Ovary (tissue), 9 donors: ENCODE results near the gene STAT1. TPM values are rescaled to one million over a fixed set of nuclear protein-coding genes. Genes with fewer than 3 reads are reported as not detected.

ENCODE experiments used
- DNase-seq, 5 donors: peaks; one replicate each; pipeline ENCODE4 v3.0.0-alpha.2; 2019 to 2020
- H3K27ac ChIP-seq, 2 donors: fragments of 200-600 bp; one replicate each; pipeline versions ENCODE4 v1.5.1 to v1.8.0; 2019 to 2022
- H3K27me3 ChIP-seq: fragments of 200-600 bp; one replicate; pipeline ENCODE4 v1.8.0; 2022
- H3K36me3 ChIP-seq: fragments of 200-600 bp; sonication (generic); one replicate; pipeline ENCODE4 v1.5.1; 2019
- H3K4me1 ChIP-seq: one replicate; pipeline ENCODE4 v1.8.1; 2013; ENCODE audit warnings: mild to moderate bottlenecking, moderate library complexity; ENCODE audit not compliant: insufficient read depth
- H3K4me3 ChIP-seq: fragments of 200-600 bp; sonication (generic); one replicate; pipeline ENCODE4 v1.5.1; 2017
- H3K9me3 ChIP-seq, 2 donors: fragments of 200-600 bp in 1 of 2; sonication (generic) in 1 of 2; one replicate each; pipeline versions ENCODE4 v1.5.1 to v1.8.1; 2013 to 2019; ENCODE audit warnings: mild to moderate bottlenecking in 1 of 2, moderate library complexity in 1 of 2
- EP300 ChIP-seq: sonication (generic); formaldehyde crosslinking; IDR thresholded peaks from one replicate; pipeline ENCODE4 v1.6.1; 2017; ENCODE audit warnings: antibody characterized with exemption
- POLR2A ChIP-seq: fragments of 450-650 bp; IDR thresholded peaks from one replicate; pipeline ENCODE4 v1.6.1; 2017; ENCODE audit warnings: antibody characterized with exemption, mild to moderate bottlenecking, moderate library complexity
- whole genome bisulfite sequencing, 3 donors: extraction: QIAGEN DNeasy Blood & Tissue Kit in 1 of 3; methylation state at CpG; one replicate each; pipeline versions ENCODE4 v1.1.5 to v1.1.7; 2013 to 2017; 5-methylcytosine and 5-hydroxymethylcytosine counted together
- intact Hi-C, 4 donors: fragments of 100-400 bp; cut with DNase I; formaldehyde crosslinking; loops; one replicate each; pipeline versions ENCODE4 v1.11.0 to v1.15.1; 2022 to 2023
- polyA plus RNA-seq, 2 donors: library from polyadenylated mRNA; stranded (reverse); fragments of 200-250 nt in 1 of 2; fragments of 350-450 nt in 1 of 2; fragmentation: Illumina TruSeq in 1 of 2; extraction: RNeasy Lipid Tissue Mini Kit (QIAGEN cat#74804) in 1 of 2; gene quantifications; one replicate each; pipeline ENCODE4 v1.2.3, GENCODE V29; 2013 to 2014
- total RNA-seq, 7 donors: library from RNA; depleted of rRNA in 2 of 7; stranded (reverse); fragments of >200 nt in 2 of 7; fragmentation: NEBNext Ultra II Directional in 3 of 7; extraction: Animal tissue kit (Norgen Biotek cat#: 25700) in 3 of 7; gene quantifications; one replicate each; pipeline versions ENCODE4 v1.1.0 to v1.2.4, GENCODE V29; 2016 to 2023
- TF ChIP-seq, protein P1 (sequence below), 3 donors: fragments of 450-650 bp in 2 of 3; fragments of 200-600 bp in 1 of 3; IDR thresholded peaks; one replicate each; pipeline versions ENCODE4 v1.5.1 to v1.8.0; 2016 to 2022; ENCODE audit warnings: antibody characterized with exemption in 3 of 3, mild to moderate bottlenecking in 1 of 3
- donor health status: DM: no; HTN: no; CAD: no; lungs with moderate emphysema.
- donor health status: DM: no; HTN: no; CAD: no.
- donor health status: Bipolar disorder and iron deficiency.
- donor health status: DM: yes; HTN: yes; CAD: no.
- donor health status: DM: no; HTN: no; CAD: no.
- donor health status: DM: yes; HTN: yes; CAD: no.

Gene STAT1
- total and polyA plus RNA-seq, 9 donors = 27.3 to 89.2 (median 46.4) TPM

GRCh38 chr2:190994148-190994547, 19.8 kb downstream of the STAT1 start:
- H3K9me3 ChIP-seq = no peaks in the 10 kb centered on the region

DNA sequence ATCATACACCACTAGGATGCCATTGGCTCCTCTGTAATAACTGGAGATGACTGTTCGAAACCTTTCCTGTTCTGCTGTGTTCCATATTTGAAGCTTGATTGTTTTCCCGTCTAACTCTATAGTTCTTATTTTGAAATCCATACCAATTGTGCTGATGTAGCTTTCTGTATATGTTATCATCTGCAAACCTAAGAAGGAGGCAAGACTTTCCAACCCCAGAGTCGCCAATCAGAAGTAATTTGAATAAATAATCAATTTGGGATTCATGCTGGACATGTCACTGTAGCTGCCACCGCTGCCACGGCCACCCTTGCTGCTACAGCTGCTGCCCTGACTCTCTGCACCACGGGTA, 20.7 kb downstream of the STAT1 start:
- H3K36me3 ChIP-seq = no peaks in the 10 kb centered on the region
- H3K27me3 ChIP-seq = no peaks in the 10 kb centered on the region
- intact Hi-C loops = no loop called here
- TF ChIP-seq POLR2A (no peak), EP300 (no peak)
- TF ChIP-seq, protein P1, sequence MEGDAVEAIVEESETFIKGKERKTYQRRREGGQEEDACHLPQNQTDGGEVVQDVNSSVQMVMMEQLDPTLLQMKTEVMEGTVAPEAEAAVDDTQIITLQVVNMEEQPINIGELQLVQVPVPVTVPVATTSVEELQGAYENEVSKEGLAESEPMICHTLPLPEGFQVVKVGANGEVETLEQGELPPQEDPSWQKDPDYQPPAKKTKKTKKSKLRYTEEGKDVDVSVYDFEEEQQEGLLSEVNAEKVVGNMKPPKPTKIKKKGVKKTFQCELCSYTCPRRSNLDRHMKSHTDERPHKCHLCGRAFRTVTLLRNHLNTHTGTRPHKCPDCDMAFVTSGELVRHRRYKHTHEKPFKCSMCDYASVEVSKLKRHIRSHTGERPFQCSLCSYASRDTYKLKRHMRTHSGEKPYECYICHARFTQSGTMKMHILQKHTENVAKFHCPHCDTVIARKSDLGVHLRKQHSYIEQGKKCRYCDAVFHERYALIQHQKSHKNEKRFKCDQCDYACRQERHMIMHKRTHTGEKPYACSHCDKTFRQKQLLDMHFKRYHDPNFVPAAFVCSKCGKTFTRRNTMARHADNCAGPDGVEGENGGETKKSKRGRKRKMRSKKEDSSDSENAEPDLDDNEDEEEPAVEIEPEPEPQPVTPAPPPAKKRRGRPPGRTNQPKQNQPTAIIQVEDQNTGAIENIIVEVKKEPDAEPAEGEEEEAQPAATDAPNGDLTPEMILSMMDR (IDR thresholded peaks at IDR 0.05) = no peak
- no peaks in the 10 kb centered on the region for H3K4me1 ChIP-seq
- 93 to 95% (median 95%) methylated on average over 6 of the region's 6 CpGs for WGBS, 3 donors
- no peak for DNase-seq
- H3K27ac ChIP-seq = no peak overlapping the region
- no peaks in the 10 kb centered on the region for H3K9me3 ChIP-seq
- H3K4me3 ChIP-seq = no peak overlapping the region

More at GRCh38 chr2:190994148-190994547, 19.8 kb downstream of the STAT1 start:
- DNase-seq = no peak
- TF ChIP-seq EP300 = no peak
- no peak for TF ChIP-seq POLR2A
- TF ChIP-seq, protein P1 (IDR thresholded peaks at IDR 0.05) = no peak
- no peaks in the 10 kb centered on the region for H3K36me3 ChIP-seq
- 88 to 94% (median 91%) methylated on average over 7 of the region's 7 CpGs for WGBS, 3 donors
- no peak overlapping the region for H3K27ac ChIP-seq
- H3K4me1 ChIP-seq = no peaks in the 10 kb centered on the region
- no peaks in the 10 kb centered on the region for H3K27me3 ChIP-seq
- no peak overlapping the region for H3K4me3 ChIP-seq
- intact Hi-C loops = no loop called here

DNA sequence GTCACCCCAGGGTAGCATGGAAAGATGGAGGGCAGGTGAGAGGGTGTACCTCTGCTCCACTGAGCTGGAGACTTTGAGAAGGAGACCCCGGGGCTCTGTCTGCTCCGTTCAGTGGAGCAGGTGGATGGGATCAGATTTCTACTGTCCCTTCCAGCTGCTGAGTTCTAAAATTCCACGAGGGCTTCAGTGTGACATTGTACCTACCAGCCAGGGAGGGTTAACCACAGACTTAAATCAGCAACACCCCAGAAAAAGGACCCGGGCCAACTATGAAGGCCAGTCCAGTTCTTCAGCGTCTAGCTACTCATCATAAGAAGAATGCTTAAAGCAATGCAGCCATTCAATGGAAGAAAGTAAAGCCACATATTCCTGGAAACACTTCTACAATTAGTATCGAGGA, 23.8 kb downstream of the STAT1 start:
- Histone ChIP-seq H3K36me3 (no peaks in the 10 kb centered on the region), H3K9me3 (no peaks in the 10 kb centered on the region), H3K27me3 (no peaks in the 10 kb centered on the region), H3K27ac (no peak overlapping the region), H3K4me3 (no peak overlapping the region), H3K4me1 (no peaks in the 10 kb centered on the region)
- 65 to 80% (median 65%) methylated on average over 6 of the region's 6 CpGs for WGBS, 3 donors
- intact Hi-C loops = no loop called here
- TF ChIP-seq, protein P1 (IDR thresholded peaks at IDR 0.05) = no peak
- no peak for TF ChIP-seq POLR2A
- no peak for TF ChIP-seq EP300
- DNase-seq = no peak

GRCh38 chr2:190988910-190989309, 25.1 kb downstream of the STAT1 start:
- Histone ChIP-seq H3K4me3 (no peak overlapping the region), H3K4me1 (no peaks in the 10 kb centered on the region), H3K27ac (no peak overlapping the region), H3K9me3 (no peaks in the 10 kb centered on the region), H3K36me3 (no peaks in the 10 kb centered on the region), H3K27me3 (no peaks in the 10 kb centered on the region)
- intact Hi-C loops = no loop called here
- DNase-seq = no peak
- WGBS, 3 donors = 95 to 100% (median 95%) methylated on average over 3 of the region's 3 CpGs
- TF ChIP-seq EP300 = no peak
- TF ChIP-seq, protein P1 (IDR thresholded peaks at IDR 0.05) = no peak
- no peak for TF ChIP-seq POLR2A

- whole genome bisulfite sequencing, 3 donors = 90 to 95% (median 94%) methylated on average over 5 of the region's 5 CpGs
- DNase-seq = no peak
- no peaks in the 10 kb centered on the region for H3K4me1 ChIP-seq
- intact Hi-C loops = no loop called here
- H3K4me3 ChIP-seq = no peak overlapping the region
- H3K27me3 ChIP-seq = no peaks in the 10 kb centered on the region
- no peaks in the 10 kb centered on the region for H3K36me3 ChIP-seq
- TF ChIP-seq EP300 = no peak
- TF ChIP-seq, protein P1 (IDR thresholded peaks at IDR 0.05) = no peak
- TF ChIP-seq POLR2A = no peak
- H3K27ac ChIP-seq = no peak overlapping the region
- no peaks in the 10 kb centered on the region for H3K9me3 ChIP-seq
Measured at GRCh38 chr2:190987938-190988337, 26.0 kb downstream of the STAT1 start.
